Stimulated activated CD8-positive, alpha-beta memory T cell treated with anti-CD3 and anti-CD28 coated beads, Interleukin-15, amount 100 ng/mL, for 24 hours (primary cell): ENCODE measurements around the gene PSMA5.

Source experiments
- DNase-seq: peaks from one replicate; pipeline ENCODE4 v3.0.0-alpha.2; 2020; ENCODE audit warnings: low read depth

The PSMA5 gene

DNA sequence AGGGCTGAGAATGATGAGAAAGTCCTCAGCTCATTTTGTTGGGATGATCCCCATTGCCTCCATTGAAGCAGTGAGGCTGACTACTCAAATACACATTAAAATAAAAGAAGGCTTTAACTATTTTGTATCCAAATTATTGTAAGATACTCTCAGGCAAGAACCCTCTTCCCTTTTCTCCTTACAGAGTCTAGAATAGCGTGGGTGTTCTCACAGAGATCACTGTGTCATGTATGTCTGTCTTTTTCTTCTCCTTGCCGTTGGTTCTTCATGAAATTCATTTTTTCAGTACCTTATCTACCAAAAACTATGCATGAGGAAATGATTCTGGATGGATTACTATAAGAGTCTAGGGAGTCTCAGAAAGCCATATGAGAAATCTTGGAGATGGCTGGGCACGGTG is 58.6 kb downstream of the PSMA5 start:
- no peak for DNase-seq

DNA sequence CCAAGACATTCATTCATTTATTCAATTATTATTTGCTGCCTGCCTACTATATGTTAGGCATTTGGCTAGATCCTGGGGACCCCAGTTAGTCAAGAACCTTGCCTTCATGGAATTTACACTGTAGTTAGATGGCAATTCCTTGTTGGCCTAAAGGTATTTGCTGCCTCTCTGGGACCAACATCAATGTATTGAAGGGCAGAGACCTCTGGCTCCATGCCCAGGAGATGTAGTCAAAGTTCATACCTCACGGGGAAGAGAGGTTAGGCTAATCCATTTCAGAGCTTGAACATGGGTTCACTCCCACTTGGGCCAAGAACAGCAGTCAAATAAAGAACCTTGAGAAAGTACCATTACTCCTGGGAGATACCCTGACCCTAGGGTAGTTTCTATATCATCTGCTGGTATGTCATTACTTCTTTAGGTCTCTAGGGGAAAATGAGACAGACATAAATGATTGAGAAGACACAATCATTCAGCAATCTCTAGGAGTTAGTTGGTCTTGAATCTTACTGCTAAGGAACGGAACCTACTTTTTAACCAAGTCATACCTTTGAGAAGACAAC is 60.5 kb downstream of the PSMA5 start:
- no peak for DNase-seq

DNA sequence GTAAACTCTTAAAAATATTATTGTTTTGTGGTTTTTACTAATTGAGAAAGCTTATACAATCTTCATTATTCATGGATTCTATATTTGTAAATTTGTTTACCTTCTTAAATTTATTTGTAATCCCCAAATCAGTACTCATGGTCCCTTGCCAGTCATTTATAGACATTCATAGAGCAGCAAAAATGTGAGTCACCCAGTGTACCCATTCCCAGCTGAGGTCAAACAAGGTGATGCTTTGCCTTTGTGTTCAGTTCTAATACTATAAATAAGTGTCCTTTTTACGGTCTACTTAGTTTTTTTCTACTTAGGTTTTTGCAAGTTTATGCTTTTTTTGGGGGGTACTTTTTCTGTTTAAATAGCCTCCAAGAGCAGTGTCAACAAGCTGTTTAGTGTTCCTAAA is 64.6 kb downstream of the PSMA5 start:
- DNase-seq, result no peak

DNA sequence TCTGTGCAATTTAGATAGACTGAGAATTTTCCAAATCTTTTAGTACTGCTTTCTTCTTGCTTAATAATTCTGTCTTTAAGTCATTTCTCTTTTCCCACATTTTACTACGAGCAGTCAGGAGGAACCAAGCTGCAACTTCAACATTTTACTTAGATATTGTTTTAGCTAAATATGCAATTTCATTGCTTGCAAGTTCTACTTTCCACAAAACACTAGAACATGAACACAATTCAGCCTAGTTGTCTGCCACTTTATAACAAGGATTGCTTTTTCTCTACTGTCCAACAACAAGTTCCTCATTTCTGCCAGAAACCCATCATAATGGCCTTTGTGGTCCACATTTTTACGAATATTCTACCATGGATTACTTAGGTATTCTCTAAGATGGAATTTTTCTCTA is 65.2 kb downstream of the PSMA5 start:
- DNase-seq, result no peak

DNA sequence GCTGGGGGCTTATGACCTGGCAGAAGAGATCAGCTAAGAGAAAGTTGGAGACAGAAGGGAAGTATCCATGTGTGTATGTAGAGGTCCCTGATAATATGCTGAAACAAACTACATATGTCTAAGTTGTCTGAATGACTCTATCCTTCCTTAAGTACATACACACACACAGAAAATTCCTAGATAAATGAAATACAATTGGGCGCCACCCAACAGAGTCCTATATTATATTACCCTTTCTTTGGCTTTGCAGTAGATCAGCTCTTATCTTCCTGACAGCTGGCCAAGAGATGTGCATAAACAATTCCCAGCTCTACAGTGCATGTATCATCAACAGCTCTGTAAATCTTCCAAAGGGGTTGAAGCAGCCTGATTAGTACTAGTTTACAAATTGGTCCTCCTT is 68.6 kb downstream of the PSMA5 start:
- DNase-seq, result no peak

DNA sequence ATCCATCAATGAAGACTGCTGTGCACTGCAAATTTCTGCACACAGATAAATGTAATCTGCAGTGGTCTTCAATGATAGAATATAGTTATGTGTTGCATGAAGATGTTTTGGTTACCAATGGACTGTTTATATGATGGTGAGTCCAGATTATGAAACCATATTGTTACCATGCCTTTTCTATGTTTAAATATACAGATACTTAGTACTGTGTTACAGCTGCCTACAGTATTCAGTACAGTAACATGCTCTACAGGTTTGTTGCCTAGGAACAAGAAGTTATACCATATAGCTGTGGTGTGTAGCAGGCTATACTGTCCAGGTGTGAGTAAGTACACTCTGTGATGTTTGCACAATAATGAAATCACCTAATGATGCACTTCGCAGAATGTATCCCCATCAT is 69.3 kb downstream of the PSMA5 start:
- no peak for DNase-seq

DNA sequence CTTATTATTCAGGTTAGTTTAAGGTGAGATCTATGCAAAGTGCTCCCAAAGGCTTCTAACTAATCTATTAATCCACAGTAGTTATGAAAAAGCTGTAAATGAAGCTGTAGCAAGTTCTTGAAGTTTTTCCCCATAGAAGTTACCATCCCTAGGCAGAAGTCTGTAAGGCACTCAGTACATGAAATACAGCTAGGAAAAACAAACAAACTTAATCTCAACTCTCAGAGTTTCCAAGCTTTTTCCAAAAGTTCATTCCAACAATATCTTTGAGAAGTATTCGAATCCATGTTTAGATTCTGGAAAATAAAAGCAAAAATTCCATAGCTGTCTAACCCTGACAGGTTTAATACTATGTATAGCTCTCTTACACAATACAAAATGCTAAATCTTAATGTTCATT is 69.7 kb downstream of the PSMA5 start:
- no peak for DNase-seq

DNA sequence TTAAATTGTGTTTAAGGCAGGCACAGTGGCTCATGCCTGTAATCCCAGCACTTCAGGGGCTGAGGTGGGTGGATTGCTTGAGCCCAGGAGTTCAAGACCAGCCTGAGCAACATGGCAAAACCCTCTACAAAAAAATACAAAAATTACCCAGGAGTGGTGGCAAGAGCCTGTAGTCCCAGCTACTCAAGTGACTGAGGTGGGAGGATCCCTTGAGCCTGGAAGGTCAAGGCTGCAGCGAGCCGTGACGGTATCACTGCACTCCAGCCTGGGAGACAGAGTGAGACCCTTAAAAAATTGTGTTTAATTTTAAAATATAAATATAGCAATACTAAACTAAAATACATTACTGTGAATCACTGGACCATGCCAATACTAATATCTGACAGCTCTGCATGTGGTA is 71.3 kb downstream of the PSMA5 start:
- no peak for DNase-seq

DNA sequence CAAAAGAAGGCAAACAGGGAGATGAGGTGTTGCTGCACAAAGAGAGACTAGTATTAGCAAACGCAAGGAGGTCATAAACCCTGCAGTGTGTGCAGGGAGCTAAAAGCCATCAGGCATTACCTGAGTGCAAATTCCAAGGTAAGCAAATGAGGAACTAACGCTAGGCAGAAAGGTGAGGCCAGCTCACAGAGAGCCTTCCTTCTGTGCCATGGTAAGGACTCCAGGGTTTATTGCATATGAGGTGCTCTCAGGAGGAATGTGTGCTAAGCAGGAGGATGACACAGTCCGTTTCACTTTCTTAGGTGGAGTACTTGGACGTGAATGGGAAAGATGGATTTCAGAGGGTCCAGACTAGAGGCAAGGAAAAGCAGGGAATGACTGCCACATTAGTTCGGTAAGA is 74.8 kb downstream of the PSMA5 start:
- DNase-seq, result no peak

DNA sequence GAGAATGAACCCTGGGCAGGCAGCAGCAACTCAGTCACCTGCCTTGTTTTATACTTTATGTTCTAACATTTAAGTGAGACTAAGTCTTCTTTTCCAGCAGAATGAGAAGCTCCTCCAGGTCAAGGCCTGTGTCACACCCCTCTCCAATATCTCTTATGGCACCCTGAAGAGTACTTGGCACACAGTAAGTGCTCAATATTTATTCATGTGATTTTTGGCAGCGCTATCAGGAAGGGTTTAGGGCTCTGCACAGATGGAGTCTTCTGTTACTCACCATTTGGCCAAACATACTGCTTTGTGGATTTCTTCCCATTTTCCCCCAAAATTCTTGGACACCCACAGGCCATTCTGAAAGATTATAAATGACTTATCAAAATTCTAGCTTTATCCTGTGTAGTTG is 75.6 kb downstream of the PSMA5 start:
- no peak for DNase-seq

DNA sequence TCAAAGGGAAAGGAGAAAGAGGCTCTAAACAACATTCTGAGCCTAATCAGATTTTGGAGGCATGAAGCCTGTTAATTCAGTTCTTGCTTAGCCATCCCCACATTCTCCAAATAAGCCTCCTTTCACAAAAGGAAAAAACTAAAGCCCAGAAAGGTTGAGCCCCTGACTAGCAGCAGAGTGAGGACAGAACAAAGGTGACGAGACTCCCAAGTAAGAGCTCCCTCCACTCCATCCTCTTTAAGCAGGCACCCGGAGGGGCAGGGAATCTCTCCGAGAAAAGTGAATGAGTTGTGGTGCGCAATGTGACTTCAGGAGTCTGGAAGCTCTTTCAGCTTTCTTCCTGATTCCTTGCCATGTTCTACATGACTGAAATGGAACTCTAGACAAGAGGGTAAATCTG is 76.1 kb downstream of the PSMA5 start:
- DNase-seq, result no peak
